HG02885 (cell line): ENCODE results near the gene SNAP25.

Experiments used
- ATAC-seq: cut with Tn5 transposase; IDR thresholded peaks from one replicate; pipeline ENCODE4 v1.9.1; 2021; ENCODE audit warnings: mild to moderate bottlenecking; ENCODE audit not compliant: unreplicated experiment, poor library complexity

SNAP25 gene

GRCh38 chr20:10213526-10213925, 5.1 kb upstream of the SNAP25 start:
- ATAC-seq: no peak

DNA sequence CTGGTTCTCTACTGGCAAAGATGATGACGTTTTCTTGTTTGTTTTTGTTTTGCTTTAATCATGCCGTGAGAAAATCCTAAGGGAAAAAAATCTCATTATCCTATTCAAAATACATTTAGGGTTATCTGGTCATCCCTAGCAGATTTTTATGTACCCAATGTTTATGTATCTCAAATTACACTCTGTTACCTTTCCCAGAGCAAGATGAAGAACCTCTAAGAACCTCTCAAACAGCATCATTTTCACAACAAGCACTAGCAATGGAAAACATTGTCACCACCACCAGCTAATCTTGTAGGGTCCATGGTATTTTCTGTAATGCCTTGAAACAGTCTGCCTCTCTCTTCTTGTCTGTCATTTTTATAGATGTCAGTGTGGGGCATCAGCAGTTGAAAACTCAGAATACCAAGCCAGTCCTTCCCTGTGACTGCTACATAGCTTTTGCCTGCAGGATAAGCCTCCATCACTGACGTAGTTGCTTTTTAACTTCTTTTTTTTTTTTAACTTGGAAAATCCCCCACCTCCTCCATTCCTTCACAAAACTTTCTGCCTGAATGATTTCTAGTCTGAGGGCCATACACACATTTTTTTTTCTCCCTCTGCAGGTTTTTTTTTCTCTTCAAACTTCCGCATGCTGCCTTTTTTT, 2.4 kb upstream of the SNAP25 start:
- ATAC-seq: no peak

- no peak for ATAC-seq
These were observed 764 bp upstream of the SNAP25 start for GRCh38 chr20:10217721-10218410.

DNA sequence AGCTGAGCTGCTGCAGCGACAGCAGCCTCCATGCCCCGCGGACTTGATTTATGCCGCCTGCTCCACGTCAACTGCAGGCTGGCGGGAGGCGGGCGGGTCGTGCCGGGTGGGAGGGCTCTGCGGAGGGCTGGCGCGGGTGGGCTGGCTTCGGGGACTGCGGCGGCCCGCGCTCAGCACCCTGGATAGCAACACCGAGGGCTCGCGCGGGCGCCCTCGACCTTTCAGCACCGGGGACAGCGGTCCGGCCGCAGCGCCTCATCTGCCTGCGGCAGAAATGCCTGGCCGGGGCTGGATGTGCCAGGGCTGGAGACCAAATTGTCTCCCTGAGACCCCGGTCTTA, 792 bp downstream of the SNAP25 start:
- peak; percentile 91 for ATAC-seq

DNA sequence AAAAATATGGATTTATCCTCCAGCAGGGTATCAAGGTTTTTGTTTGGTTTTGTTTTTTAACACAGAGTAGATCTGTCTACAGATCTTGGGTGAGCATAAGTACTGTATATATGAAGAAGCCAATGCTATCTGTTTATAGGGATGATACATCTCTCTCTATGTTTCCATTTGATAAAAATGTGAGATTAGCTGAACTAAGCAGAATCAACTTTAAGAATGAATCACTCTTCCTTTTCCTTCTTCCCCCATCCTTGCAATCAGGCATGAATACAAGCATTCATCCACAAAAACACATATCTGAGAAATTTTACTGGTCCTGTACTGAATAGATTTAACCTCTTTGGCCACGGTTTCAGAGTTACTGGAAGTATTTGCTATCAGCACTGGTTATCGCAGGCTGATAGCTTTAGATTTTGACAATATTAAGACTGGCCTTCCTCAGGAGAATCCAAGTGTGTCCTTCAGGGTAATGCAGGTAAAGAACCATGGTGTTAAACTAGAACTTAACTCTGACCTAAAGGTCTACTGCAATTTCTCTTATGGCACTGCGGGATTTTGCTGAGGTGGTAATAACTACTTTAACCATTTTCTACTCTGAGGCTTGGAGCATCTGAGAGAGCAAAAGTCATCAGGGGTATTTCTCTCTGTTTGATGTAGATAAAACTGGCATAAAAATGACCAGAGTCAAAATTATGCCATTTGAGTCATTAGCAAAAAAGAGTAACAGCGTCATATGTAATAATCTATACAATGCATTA, 1.5 kb downstream of the SNAP25 start:
- no peak for ATAC-seq

DNA sequence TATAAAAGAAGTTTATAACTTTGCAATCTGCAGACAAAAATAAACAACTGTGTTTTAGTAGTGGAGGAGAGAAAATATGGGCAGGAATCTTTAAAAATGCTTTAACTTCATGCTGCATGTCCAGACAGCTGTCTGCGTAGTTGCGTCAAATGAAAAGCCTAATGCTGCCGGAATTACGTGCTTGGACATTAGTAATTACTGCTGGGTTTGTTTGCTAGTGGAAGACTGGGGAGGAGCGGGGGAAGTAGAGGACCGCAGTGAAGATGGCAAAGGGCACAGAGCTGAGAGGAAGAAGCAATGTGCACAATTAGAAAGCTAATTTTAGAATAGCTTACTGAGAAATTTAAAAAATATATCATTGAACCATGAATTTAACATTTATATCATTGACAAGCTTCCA, 2.4 kb downstream of the SNAP25 start:
- ATAC-seq: no peak

- no peak for ATAC-seq
These were observed 6.9 kb downstream of the SNAP25 start for GRCh38 chr20:10225439-10226060.

DNA sequence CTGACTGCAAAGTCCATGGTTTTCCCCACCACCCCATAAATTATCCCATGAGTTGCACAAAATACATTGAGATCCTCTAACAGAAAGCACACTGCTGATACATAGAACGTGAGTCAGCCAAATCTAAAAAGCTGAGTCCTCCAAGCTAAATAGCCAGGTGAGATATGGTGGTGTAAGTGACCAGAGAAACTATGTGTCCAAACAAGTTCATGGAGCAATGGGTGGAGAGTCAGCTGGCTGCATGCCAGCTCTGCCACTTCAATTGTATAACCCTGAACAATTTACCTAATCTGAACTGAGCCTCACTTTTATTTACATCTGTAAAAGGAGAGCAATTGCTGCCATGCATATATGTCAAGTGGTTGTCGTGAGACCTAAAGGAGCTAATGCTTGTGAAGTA, 9.7 kb downstream of the SNAP25 start:
- no peak for ATAC-seq

- no peak for ATAC-seq
These were observed 12.7 kb downstream of the SNAP25 start for GRCh38 chr20:10231290-10231689.

GRCh38 chr20:10236540-10237533, 18.2 kb downstream of the SNAP25 start:
- no peak for ATAC-seq

DNA sequence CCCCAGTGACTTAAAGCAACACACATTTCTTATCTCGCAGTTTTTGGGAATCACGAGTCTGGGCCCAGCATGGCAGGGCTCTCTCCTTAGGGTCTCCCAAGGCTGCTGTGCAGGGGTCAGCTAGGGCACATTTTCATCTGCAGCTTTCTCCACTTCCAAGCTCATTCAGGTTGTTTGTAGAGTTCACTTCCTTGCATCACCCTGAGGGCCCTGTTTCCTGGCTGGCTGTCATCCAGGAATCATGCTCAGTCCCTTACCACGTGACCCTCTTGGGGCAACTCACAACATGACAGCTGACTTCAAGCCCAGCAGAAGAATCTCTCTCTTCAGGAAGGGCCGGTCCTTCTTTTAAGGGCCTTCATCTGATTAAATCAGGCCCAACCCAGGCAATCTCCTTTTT, 21.3 kb downstream of the SNAP25 start:
- ATAC-seq: no peak

- ATAC-seq: no peak
These were observed 22.0 kb downstream of the SNAP25 start for GRCh38 chr20:10240655-10241054.

DNA sequence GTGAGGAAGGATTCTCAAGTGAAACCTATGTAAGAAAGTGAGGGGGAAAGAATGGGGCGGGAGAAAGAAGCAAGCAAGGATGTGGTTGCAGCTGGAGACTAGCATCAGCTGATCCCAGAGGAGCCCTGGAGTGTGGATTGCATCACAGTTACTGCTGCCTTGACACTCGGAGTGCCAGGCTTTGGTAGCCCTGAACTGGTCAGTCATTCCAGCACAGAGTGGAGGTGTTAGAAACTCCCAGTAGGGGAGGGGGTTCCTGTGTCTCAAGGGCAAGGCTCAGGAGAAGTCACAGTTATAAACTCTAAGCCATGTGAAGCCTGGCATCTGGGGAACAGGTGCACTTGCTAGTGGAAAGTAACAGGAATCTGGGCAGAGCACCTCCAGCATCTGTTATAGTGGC, 23.5 kb downstream of the SNAP25 start:
- ATAC-seq: no peak

DNA sequence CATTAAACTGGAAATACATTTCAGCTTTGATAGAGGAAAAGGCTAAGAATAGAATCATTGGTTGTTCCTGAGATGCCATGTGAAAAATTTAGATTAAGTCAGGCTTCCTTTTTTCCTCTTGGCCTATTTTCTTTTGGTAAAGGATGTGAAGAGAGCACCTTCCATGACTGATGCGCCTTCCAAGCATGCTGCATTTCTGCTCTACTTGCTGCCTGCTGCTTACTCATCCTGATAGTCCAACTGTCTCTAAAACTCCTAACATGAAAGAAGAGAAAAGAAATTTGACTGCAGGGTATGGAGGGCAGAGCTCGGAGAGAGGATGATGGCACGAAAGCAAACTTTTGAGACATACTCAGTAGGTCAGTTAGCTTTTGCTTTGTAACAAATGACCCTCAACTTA, 28.8 kb downstream of the SNAP25 start:
- ATAC-seq: no peak

DNA sequence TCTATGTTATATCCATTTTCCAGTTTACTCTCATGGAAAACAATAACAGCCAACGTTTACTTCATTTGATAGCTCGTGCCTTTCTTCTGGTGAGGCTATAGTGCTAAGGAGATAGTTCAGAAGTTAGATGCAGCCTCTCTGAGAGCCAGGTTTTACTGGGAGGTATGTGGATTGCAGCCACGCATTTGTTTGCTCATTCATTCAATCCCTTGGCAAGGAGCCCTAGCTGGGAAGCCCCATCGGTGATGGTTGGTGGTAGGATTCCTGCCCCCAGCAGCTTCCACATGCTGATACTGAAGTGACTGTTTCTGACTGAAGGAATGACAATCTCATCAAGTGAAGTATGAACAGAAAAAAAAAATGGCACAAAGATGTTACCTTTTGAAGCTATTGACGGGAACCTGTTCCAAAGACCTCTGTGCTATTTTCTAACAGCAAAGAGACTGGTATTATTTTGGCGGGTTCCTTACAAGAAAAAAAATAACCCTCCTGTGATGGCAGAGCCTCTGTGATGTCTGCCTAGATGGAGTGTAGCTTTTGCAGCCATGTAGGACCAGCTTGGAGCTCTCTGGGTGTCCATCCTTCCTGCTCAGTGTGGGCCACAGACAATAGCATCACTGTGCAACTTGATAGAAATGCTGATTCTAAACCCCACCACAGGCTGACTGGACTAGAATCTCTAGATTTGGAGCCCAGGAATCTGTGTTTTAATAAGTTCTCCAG, 30.6 kb downstream of the SNAP25 start:
- no peak for ATAC-seq

- ATAC-seq: no peak
These were observed 31.2 kb downstream of the SNAP25 start for GRCh38 chr20:10249822-10250221.

DNA sequence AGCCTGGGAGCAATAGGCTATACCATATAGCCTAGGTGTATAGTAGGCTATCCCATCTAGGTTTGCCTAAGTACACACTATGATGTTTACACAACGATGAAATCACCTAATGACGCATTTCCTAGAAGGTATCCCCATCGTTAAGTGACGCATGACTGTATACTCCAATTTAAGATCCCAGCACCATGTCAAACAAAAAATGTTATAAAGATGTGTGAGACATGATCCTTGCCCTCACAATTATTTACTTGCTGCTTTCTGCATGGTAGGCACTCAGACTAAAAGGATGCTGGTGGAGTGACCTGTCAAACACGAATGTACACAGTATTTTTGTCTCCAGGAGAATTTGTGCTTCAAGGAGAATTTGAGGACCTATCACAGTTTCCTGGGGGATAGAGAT, 32.3 kb downstream of the SNAP25 start:
- no peak for ATAC-seq

GRCh38 chr20:10253780-10254179, 35.1 kb downstream of the SNAP25 start:
- ATAC-seq: no peak

GRCh38 chr20:10255846-10256245, 37.2 kb downstream of the SNAP25 start:
- no peak for ATAC-seq
